Stimulated activated CD8-positive, alpha-beta memory T cell treated with anti-CD3 and anti-CD28 coated beads, Interleukin-12 subunit alpha, Interleukin-12 subunit beta, amount 100 ng/mL, for 24 hours (primary cell): ENCODE results near the gene SDHB.
"Not testable (repeated sequence)": the region's sequence is repeated elsewhere in the genome, so short reads cannot be mapped to it uniquely, and the experiment has no call there.

Source experiments
- DNase-seq: peaks from one replicate; pipeline ENCODE4 v3.0.0-alpha.2; 2020; ENCODE audit errors: extremely low read depth

The SDHB gene

DNA sequence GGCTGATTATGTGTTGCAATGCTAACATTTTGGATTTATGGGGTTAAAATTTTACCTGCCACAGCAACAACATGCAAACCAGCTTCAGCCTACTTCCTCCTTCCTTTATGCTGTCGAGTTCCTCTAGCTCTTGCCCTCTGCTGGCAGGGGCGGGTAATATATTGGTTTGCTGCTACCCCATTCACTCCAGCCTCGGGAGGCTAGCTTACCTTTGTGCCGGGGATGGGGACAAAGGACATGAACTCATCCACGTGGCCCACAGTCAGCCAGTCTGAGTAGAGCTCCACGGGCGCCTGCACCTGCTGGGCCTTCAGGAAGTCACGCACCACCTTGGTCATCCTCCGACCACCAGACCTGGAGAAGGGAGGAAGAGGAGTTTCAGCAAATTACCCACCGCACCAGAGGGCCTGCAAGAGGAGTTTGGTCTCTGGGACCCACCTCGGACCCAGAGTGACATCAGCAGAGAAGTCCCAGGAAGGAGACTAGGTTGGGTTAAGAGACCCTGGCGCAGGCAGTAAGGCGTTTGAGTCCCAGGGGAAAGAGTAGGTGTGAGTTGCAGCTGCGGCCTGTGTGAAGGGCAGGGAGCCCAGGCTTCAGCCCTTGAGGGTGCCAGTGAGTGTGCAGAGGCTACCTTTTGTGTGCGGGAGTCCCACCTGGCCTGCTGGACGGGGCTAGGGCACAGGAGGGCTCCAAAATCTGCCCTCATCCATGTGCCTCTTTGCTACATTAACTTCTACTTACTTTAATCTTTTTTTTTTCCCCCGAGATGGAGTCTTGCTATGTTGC lies 21.8 kb upstream of the SDHB start:
- DNase-seq, result no peak

DNA sequence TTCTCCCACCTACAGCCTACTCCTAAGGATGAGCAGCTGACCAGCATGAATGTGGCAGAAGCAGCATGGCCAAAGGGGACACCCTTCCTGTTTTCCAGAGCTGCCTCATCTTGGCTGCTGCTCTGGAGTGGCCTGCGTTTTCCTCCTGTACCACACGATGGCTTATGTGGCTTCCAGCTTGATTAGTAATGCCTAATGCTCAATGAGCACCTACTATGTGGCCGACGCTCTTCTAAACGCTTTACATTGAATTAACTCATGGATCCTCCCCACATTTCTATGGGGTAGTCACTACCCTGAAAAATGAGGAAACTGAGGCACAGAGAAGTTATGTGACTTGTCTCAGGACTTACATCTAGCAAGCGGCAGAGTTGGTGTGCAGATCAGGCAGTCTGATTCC lies 18.0 kb upstream of the SDHB start:
- no peak for DNase-seq

DNA sequence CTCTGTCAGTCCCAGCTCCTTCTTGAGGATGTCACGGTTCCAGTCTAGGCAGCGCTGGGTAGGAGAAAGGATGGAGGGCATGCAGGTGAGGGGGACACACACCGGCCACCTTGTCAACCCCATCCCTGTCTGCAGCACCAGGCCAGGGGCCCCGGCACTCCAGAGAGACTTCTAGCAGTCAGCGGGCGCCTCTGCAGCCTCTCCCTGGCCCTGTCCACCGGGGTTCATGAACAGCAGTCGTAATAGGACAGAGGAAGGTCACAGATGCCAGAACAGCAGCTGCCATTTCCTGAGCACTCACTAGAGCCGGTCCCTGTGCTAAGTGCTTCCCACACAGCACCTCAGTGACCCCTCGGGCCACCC lies 16.3 kb upstream of the SDHB start:
- DNase-seq, result no peak

DNA sequence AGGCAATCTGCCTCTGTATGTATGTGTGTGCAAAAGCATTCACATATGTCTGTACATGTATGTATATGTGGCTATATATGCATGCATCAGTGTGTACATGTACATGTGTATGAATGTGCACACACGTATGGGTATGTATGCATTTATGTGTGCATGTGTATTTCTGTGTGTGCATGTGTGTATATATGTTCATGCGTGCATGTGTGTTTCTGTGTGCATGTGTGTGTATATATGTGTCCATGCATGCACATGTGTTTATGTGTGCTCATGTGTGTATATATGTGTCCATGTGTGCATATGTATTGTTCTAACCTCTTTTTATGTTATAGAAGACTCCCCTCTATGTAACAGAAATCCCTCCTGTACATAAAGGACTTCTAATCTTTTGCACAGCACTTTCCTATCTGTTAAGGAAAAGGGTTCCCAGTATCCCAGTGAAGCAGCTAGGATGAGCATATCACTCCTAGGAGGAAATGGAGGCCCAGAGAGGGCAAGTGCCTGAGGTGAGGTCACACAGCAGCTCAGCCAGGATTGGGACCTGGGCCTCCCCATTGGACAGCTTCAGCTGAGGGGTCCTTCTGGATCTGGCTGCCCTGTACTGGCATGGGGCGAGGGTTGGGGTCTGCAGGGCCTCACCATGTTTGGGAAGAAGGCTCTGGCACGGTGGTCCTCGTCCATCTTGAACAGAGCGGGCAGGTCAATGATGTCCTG lies 15.8 kb upstream of the SDHB start:
- DNase-seq, result no peak

DNA sequence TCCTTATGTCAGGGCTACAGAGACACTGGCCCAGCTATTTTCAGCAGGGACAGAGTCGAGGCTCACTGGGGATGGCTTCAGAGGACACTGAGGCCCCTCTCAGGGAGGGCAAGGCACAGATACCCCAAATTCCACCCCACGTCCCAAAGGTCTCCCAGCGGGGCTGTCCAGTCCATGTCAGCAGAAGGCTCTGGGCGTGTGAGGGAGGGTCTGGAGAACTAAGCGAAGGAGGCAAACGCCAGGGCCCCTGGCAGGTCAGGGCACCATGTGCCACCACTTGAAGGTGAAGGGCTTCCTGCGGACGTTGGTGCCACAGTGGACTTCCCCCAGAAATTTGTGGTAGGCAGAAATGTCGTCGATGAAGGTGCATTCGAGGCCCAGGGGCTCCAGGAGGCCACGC lies 15.0 kb upstream of the SDHB start:
- no peak for DNase-seq

DNA sequence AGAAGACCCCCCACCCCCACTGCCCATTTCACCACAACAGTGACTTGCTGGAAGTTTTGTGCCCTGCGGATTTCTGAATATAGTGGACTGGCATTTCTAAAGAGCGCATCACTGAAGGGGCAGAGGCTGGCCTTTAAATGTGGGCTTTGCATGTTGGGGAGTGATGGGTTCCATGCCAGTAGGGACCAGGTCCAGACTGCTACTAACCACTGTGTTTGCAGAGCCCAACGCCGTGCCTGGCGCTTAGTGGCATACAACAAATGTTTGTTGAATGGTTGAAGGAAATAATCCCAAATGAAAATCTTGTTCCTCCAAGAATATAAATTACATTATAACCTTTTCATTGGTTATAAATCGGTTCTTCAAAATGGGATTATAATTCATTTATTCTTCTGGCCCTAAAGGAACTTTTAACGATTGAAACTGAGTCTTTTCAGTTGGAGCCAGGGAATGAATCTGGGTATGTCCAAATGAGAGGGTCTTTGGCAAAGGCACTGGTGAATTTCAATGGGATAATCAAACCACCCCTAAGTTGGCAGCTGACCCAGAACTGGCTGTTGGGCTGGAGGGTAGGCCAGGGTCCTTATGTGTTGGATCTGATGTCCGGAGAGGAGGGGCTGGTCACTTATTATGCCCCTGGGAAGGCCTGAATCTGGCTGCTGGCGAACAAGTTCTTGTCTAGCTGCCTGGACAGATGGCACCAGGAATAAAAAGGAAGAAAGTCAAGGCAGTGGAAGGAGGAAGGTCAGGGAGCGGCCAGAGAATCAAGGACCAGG lies 13.8 kb upstream of the SDHB start:
- DNase-seq, result no peak

DNA sequence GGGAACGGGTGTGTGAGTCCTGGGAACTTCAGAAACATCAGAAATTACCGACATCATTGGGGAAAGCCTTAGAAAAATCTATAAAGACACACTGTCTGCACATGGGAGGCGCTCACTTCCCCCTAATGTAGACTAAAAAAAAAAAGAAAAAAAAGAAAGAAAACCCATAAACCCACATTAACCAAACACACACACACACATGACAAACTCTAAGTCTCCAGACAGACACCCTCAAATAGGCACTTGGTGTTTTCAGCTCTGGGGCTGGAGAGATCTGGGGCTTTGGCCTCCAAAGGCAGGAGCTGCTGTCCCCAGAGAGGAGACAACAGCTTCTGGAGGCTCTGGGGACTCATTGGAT lies 13.2 kb upstream of the SDHB start:
- no peak for DNase-seq

DNA sequence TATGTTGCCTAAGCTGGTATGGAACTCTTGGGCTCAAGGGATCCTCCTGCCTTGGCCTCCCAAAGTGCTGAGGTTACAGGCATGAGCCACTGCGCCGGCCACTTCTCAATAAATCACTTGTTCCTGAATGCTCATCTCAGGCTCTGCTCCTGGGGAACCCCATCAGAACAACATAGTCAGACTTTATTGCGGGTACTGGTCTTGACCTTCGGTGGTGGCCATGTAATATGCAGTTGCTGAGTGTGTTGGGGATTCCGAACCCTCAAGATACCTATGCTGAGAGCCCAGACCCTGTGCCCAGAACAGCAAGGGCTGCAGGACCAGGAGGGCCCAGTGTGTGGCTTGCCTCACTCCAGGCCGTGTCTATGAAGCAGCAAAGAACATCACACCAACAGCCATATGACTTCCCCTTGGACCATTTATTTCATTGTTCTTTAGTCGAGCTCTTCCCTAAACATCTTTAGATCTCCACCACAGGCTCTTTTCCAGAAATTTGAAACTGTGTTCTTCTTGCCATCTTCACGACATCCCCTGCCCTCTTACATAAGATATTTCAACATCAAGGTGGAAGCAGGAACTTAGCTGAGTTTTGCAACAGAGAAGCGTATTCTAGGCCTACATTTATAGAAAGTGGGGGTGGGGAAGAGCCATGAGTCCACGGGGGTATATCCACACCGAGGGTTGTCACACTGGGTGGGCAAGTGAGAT lies 12.7 kb upstream of the SDHB start:
- DNase-seq, result no peak

DNA sequence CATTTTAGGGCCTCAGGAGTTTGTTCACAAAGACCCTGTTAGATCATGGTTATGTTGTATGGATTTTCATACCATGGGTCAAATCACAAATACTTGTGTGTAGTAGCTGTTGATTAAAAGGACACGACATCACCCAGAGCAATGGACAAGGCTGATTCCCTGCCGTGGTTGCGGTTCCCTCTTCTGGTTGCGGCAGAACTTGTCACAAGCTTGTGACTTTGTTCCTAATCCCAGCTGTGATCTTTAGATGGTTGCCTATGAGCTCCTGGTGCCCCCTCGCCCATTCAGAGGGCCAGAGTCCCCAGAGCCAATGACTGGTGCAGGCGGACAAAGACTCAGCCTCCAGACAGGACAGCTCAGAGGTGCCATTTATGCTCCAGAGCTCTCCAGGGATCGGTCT lies 11.8 kb upstream of the SDHB start:
- no peak for DNase-seq

DNA sequence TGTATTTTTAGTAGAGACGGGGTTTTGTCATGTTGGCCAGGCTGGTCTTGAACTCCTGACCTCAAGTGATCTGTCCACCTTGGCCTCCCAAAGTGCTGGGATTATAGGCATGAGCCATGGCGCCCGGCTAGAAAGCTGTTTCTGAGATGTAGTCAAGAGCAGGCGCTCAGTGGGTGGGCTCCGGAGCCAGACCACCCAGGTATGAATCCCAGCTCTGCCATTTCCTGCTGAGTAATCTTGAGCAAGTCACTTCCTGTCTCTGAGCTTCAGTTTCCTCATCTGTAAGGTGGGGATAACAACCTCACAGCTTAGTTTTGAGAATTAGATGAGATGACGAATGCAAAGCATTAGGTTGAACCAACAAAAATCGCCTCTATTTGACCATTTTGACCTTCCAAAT lies 8.9 kb upstream of the SDHB start:
- DNase-seq, result not testable (repeated sequence)

DNA sequence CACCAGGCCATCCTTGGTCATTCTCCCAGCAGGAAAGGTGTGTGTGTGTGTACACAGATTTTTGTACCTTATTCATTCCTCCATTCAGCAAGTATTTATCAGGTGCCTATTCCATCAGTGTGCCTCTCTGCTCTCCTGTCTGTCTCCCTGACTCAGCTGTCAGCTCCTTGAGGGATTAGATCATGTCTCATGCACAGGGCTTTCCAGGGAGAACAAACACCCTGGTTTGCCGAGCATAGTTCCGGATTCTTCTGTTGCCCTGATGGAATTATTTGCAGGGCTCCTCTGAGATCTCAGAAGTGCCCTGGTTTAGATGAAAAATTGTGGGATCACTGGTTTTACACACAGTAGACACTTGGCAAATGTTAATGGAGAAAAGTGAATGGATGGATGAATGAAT lies 8.1 kb upstream of the SDHB start:
- no peak for DNase-seq

DNA sequence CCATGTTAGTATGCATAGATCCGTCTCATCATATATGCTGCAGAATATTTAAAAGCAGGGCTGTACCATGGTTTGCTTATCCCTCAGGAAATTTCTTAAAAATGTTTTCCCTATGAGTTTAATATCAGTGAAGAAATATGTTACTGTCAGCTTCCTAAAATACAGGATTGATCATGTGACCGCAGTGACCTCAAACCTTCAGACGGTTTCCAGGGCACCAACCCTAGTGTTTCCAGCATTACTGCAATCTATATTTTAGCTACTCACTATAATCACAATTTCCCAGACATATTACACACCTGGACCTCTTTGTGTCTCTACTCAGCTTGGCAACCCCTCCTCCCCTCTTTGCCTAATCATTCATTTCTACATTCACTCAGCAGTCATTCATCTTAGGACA lies 7.7 kb upstream of the SDHB start:
- no peak for DNase-seq

DNA sequence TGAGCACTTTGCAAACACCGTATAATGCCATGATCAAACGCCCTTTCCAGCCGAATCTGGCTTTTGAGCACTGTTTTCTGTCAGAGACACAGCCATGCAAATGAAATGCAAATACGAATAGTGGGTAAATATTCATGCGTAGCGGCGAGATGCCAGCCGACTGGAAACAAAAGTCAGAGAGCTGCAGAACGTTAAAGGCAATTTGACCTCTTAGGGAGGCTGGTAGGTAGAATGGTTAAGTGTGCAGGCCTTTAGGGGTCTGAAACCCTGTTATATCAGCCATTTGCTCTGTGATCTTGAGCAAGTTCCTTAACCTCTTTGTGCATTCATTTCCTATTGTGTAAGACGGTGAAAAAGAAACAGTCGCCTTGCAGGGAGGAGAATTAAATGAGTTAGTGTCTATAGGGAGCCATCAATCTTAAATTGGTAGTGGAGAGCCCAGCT lies 6.5 kb upstream of the SDHB start:
- DNase-seq, result no peak

DNA sequence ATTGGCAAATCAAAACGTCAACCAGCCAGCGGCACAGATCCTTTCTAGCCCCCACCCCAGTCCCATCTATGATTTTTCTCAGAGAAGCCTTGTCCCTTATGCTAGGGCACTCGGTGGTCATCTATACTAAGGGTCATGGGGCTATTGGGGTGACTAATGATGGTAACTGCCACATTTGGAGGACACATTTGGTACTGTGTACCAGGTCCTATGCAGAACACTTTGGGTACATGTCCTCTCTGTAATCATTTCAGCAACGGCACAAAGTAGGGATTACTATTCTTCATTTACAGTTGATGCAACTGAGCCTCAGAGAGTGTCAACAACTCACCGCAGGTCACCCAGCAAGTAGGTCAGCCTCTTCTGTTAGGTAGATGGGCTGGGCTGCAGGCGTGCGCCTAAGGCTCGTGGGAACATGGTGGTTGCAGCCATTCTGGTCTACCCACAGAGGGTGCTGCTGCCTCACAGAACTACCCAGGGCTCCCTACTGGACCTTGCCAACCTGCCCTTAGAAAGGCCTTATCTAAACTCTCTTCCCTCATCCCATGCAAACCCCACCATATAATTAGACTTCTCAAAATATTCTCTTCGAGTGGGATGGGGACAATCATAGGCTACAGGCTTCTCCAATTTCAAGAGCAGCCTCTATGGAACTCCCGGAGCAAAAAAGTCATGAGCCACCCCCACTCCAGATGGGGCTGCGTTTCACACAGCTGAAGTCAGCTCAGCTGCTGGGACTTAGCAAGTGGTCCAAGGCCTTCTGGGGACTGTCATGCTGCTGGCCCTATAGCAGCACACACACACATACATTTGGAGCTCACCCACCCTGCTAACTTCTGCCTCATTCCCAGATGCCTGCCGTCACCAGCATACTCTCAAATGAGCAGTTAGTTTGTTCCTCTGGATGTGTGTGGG lies 5.8 kb upstream of the SDHB start:
- no peak for DNase-seq

DNA sequence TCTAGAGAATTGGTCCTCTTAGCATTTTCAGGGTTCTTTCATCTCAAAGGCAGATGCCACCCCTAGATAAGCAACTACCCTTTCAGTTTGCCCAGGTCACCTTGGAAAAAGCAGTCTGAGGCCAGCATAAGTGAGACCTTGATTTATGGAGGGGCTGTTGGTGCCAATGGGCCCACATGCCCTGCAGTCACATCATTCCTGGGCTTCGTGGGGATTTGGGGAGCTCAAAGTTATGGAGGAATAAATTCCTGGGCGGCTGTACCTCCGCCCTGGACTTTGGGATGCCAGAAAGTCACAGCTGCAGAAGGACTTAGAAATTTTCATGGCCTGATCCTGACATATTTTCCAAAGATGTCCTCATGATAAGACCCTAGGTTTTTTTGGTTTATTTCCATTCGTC lies 2.7 kb upstream of the SDHB start:
- no peak for DNase-seq

DNA sequence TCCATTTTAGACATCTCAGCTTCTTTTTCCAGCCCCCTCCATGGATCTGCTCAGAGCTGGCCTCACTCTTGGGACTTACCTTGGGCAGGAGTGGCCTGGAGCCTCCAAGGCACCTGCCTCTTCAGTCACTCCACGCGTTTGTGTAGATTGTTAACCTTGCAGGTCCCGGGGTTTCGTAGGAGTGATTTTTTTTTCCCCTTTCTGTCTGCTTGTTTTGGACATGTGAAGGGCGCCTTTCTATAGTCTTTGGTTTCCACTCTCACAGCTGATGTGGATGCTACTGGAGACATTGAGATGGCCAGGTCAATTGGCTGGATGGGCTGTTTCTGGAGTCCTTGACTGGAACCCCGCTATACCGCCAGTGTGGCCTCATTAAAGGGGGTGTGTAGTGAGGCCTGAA lies 2.0 kb upstream of the SDHB start:
- no peak for DNase-seq

DNA sequence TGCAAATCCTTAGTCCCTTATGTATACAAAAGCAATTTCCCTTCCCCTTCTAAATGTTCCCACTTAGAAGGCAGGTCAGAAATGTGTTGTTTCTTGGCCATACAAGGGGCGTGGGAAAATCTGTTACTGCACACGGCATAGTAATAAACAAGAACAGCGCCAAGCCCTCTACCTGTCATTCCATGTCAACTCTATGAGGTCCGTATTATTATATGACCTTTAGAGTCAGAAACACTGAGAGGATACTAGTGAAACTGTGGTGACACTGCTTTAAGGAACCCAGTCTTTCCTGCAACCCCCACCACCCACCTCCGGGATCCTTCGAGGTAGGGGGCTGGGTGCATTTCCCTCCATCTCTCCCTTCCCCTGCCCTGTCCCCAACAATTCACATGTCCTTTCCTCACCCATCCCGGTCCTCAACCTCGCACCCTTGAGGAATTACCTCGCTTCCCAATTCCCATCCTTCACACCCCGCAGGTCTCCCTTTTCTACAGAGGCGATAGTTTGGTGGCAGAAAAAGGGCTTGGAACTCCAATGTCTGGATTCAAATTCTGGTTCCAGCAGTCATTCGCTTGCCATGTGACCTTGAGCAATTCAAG lies 647 bp downstream of the SDHB start:
- no peak for DNase-seq

DNA sequence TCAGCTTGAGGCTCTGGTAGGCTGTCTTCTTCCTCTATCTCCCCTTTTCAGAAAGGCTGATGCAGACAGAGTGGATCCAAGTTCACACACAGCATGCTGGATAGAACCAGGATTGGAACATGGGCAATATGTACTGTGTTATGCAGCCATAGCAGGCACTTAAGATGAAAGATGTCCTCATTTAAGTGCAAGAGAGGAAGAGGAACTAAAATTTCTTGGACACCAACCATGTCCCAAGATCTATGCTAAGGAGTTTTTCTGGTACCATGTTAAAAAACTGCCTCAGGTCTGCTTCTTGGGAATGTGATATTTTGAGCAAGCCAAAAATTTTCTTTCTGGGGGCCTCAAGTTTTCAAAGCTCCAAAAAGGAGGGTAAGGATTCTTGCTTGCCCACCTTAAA lies 1.2 kb downstream of the SDHB start:
- DNase-seq, result no peak

DNA sequence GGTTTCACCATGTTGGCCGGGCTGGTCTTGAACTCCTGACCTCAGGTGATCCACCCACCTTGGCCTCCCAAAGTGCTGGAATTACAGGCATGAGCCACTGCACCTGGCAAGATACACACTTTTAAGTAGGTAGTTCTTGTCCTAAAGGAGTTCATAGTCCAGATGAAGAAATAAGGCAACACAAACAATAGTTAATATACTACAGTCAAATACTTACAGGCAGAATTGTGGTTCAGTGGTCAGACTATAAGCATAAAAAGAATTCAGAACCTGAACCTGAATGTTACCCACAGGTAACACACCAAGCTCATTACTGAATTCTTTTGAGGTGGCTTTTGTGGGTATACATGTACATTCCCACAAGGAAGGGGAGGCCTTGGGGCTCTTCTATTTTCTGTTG lies 1.8 kb downstream of the SDHB start:
- no peak for DNase-seq

DNA sequence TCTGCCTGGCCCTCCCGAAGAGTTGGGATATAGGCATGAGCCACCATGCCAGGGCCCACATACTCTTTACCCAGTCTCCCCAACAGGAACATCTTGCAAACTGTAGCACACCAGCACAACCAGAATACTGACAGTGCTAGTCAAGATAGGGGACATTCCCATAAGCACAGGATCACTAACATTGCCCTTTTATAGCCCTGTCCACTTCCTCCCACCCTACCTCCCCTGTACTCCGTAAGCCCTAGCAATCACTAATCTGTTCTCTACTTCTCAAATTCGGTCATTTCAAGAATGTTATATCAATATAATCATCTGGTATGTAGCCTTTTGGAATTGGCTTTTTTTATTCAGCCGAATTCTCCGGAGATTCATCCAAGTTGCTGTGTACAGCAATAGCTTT lies 5.9 kb downstream of the SDHB start:
- DNase-seq, result no peak

DNA sequence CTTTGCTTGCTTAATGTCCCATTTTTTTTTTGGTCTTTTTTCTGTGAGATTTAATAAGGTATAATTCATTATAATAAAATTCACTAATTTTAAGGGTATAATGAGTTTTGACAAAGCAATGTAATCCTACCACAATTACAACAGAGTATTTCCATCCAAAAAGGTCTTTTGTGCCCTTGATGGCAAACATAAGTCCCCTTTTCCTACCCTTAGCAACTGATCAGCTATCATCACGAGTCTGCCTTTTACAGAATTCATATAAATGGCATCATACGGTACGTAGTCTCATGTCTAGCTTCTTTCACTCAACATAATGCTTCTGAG lies 7.5 kb downstream of the SDHB start:
- no peak for DNase-seq
